HG02610 (cell line): ENCODE results near the gene GALM.
"Not testable (repeated sequence)": the region's sequence is repeated elsewhere in the genome, so short reads cannot be mapped to it uniquely, and the experiment has no call there.

Source experiments
- ATAC-seq: cut with Tn5 transposase; IDR thresholded peaks from one replicate; pipeline ENCODE4 v1.9.1; 2021; ENCODE audit warnings: mild to moderate bottlenecking, moderate library complexity; ENCODE audit not compliant: unreplicated experiment

Gene GALM

GRCh38 chr2:38676681-38677080 is 10.8 kb downstream of the GALM start:
- no peak for ATAC-seq

DNA sequence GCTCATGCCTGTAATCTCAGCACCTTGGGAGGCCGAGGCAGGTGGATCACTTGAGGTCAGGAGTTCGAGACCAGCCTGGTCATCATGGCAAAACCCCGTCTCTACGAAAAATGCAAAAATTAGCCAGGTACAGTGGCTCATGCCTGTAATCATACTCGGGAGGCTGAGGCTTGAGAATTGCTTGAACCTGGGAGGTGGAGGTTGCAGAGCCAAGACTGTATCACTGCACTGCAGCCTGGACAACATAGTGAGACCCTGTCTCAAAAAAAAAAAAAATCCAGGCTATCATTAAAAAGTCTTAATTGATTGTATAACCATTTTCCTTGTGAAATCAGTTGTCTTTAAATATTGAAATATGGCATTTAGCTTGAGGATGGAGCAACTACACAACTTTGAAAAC is 15.0 kb downstream of the GALM start:
- not testable (repeated sequence) for ATAC-seq

DNA sequence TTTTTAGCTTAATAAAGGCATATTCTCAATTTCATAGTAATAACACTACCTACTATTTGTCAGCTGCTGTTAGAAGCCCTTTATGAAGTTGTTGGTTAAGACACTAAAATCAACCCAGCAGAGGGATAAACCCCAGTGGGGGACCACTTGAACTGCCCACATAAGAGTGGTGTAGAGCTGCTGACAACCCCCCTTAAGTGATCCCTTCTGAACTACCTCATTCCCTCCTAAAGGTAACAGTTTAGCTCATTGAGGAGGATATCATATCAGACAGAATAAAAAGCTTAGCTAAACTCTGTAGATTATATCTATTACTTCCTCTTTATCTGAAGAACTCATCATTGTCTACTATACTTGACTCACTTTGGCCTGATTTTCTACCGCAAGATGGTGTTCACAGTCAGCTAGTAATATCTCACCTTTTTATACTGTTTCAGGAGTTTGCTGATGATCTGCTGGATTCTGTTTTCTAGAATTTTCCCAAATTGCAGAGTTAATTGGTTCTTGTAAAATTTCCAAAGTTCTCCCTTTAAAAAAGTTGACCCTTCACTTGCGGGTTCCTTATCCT is 16.2 kb downstream of the GALM start:
- no peak for ATAC-seq

DNA sequence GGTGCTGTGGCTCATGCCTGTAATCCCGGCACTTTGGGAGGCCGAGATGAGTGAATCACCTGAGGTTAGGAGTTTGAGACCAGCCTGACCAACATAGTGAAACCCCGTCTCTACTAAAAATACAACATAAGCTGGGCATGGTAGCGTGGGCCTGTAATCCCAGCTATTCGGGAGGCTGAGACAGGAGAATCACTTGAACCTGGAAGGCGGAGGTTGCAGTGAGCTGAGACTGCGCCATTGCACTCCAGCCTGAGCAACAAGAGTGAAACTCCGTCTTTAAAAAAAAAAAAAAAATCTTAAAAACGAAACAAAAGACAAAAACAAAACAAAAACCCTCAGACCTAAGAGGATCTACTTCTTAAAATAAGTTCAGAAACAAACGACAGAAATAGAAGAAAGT is 16.7 kb downstream of the GALM start:
- ATAC-seq: not testable (repeated sequence)

DNA sequence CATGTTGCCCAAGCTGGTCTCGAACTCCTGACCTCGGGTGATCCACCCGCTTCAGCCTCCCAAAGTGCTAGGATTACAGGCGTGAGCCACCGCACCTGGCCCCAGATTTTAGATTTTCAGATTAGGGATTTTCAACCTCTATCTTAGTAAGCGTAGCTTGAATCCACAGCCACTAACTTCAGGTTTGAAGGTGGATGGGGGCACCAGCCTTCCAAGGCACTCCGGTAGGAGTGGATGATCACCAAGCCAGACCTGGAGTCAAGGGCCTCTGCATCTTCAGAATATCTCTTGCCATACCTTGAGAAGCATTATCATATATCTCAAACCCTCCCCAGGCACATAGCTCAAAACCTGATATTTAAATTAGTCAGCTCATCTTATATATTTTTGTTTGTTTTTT is 17.9 kb downstream of the GALM start:
- no peak for ATAC-seq

DNA sequence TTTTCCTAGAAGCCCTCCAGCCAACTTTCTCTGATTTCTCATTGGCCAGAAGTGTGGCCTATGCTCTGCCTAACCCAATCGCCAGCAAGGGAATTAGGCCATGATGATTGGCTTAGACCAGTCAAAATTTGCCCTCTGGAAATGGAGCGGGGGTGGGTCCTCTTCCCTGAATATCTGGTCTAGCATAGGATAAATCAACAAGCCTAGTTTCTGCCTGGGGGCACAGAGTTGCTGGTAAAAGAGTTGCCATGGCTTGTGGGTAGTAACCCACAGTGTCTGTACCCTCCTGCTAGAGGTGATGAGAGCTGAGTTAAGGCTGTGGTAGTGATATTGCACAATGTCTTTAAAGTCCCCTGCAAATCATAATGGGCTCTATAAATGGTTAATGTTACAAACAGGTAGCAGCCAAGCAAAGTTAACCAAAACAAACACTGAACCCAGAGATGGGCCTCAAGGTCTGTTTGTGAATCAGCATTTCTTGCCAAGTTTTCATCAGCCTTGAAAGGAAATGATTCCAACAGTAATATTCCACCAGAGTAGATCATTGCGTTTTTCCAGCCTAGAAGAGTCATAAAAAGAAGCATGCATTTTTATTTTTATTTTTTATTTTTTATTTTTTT is 19.3 kb downstream of the GALM start:
- ATAC-seq: no peak

DNA sequence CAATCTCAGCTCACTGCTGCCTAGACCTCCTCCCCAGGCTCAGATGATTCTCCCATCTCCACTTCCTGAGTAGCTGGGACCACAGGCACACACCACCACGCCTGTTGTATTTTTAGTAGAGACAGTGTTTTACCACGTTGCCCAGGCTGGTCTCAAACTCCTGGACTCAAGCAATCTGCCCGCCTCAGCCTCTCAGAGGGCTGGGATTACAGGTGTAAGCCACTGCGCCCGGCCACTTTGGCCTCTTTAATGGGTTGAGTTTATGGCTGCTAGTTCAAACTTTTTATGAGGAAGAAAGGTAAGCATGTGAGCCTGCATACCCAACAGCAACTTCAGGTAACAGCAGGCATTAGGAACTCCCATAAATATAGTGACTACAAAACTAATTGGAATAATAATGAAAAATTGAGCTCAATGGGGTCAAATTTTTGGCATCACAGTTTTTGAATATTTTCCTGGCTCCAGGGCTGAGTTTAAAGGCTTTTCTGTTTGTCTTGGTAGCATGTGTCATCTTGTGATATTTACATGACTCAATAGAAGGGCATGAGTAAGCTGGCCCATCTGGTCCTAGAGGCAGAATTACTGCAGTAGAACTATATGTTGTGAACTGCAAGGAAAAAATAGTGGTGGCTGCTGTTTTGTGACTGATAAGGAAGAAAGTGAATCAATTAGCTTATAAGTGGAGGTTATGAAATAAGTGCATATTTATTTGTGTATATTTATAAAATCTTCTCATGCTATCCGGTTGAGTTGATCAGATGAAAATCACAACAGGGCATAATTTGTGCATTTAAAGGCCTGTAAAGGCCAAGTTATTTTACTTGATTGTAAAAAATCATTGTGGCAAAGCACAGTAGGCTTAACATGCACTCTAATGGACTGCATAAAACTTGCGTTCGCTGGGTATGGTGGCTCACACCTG is 24.8 kb downstream of the GALM start:
- ATAC-seq: peak; percentile 46

GRCh38 chr2:38691994-38692393 is 26.1 kb downstream of the GALM start:
- no peak for ATAC-seq

GRCh38 chr2:38692636-38693318 is 26.9 kb downstream of the GALM start:
- ATAC-seq: no peak

- ATAC-seq: no peak
Measured at GRCh38 chr2:38697116-38697840, 31.4 kb downstream of the GALM start.

- ATAC-seq: no peak
Measured at GRCh38 chr2:38698467-38699003, 32.6 kb downstream of the GALM start.

DNA sequence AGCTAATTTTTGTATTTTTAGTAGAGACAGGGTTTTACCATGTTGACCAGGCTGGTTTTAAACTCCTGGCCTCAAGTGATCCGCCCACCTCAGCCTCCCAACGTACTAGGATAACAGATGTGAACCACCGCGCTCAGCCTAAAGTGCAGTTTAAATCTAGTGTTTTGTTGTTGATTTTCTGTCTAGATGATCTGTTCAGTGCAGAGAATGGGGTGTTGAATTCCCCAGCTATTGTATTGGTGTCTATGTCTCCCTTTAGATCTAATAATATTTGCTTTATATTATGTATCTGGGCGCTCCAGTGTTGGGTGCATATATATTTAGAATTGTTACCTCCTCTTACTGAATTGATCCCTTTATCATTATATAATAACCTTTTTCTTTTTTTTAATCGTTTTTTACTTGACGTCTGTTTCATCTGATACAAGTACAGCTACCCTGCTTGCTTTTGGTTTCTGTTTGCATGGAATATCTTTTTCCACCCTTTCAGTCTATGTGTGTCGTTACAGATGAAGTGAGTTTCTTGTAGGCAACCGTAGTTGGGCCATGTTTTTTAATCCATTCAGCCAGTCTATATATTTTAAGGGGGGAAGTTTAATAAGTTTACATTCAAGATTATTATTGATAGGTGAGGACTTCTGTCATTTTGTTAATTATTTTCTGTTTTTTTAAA is 34.3 kb downstream of the GALM start:
- ATAC-seq: no peak

DNA sequence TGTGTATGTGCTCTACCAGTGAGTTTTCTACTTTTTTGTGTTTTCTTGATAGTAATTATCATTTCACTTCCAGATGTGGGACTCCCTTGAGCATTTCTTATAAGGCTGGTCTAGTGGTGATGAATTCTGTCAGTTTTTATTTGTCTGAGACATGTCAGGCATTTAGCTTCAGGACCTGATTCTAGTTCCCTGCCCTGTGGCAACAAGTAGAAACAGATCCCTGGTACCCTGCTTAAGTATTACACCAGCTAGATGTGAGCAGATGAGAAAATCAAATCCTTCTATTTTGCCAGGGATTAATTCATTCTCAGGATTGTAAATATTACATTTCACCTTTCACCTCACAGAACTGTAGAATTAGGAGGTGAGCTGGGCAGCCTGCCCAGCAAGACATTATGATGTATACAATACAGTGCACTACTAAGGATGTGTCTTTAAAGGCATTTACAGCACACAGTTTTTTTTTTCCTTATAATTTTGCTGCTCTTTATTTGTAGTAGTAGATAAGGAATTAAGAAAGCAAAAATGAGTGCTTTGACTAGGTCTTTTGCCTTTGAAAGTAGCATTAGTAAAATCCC is 35.1 kb downstream of the GALM start:
- ATAC-seq: no peak

- ATAC-seq: no peak
Measured at GRCh38 chr2:38701542-38701941, 35.6 kb downstream of the GALM start.

GRCh38 chr2:38702413-38702812 is 36.5 kb downstream of the GALM start:
- no peak for ATAC-seq

DNA sequence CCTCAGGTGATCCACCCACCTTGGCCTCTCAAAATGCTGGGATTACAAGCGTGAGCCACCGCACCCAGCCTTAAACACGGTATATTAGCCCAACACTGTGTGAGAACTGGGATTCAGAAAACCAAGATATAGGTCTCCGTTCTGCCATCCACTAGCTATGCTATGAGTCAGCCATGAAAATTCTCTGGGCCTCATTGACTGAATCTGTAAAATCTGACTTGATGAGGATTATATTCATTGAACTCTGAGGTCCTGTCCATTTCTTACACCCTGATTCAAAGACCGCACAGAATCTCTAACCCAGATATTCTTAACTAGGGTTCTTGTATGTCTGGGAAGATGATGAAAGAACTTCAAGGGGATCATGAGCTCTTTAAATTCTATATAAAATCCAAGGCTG is 37.4 kb downstream of the GALM start:
- not testable (repeated sequence) for ATAC-seq

DNA sequence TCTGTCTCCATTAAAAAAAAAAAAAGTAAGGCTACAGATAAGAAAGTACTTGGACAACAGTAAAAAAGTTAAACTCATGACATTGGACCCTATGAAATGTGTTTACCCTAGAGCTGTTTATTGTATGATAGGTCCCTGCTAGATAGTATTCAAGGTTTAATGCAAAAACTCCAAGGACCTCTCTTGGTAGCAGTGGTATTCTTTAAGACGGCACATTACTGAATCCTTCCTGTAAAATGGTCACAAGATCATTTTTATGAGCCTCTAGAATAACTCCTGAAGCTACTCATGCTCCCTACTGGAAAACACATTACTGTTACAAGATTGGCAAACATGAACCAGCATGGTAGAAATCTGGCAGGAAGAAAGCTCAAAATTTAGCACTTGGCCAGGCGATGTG is 38.8 kb downstream of the GALM start:
- no peak for ATAC-seq

DNA sequence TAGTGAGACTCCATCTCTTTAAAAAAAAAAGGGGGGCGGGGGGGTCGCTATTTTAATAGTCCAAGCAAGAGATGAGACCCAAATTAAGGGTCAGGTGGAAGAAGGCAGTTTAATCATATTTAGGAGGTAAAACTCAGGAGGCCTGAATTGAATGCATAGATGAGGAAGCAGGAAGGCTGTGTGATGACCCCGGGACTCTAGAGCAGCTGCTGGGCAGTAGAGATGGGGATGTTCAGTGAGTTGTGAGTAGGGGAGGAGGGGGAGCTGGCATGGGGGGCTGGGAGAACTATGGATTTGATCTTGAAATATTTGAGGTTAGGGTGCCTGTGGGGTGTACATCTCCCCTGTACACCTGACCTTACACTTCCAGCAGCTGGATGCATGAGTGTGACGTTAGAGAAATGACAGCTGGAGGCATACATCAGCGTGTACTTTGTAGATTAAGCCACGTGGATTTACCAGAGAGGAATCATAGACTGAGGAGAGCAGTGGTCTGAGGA is 41.0 kb downstream of the GALM start:
- no peak for ATAC-seq

DNA sequence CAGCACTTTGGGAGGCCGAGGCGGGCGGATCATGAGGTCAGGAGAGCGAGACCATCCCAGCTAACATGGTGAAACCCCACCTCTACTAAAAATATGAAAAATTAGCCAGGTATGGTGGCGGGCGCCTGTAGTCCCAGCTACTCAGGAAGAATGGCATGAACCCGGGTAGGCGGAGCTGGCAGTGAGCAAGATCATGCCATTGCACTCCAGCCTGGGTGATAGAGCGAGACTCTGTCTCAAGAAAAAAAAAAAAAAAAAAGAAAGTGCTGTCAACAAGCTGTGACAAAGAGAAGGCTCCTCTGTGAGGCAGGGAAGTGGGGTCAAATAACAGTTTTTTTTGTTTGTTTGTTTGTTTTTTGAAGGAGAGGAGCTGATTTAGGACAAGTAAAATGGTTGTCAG is 42.6 kb downstream of the GALM start:
- ATAC-seq: not testable (repeated sequence)
